ENCODE data around the gene CELA2A. TPM values are rescaled to one million over a fixed set of nuclear protein-coding genes. Genes with fewer than 3 reads are reported as not detected.
"Not testable (repeated sequence)": the region's sequence is repeated elsewhere in the genome, so short reads cannot be mapped to it uniquely, and the experiment has no call there.

Gene CELA2A
- total and polyA plus RNA-seq, 4 experiments from 2014 or later, result not detected

DNA sequence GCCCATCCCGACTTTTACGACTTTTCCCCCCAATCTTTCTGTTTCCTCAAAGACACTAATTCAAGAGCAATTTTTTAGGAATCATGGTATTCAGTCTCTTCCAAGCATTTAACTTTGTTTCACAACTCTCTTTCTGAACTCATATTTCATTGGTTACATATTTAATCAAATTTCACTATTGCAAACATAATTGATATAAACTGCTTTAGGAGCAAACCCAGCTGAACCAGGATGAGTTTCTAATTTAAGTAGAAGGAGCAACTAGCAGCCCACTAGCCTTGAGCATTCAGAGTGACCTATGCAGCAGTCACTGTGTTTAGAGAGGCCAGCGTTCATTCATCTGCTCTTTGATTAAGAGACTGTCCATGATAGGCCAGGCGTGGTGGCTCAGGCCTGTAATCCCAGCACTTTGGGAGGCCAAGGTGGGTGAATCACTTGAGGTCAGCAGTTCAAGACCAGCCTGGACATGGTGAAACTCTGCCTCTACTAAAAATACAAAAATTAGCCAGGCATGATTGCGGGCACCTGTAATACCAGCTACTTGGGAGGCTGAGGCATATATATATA is 21.2 kb downstream of the CELA2A start:
- H3K27me3 ChIP-seq (ENCODE audit: insufficient read depth, low read length), result no peaks in the 10 kb centered on the region

DNA sequence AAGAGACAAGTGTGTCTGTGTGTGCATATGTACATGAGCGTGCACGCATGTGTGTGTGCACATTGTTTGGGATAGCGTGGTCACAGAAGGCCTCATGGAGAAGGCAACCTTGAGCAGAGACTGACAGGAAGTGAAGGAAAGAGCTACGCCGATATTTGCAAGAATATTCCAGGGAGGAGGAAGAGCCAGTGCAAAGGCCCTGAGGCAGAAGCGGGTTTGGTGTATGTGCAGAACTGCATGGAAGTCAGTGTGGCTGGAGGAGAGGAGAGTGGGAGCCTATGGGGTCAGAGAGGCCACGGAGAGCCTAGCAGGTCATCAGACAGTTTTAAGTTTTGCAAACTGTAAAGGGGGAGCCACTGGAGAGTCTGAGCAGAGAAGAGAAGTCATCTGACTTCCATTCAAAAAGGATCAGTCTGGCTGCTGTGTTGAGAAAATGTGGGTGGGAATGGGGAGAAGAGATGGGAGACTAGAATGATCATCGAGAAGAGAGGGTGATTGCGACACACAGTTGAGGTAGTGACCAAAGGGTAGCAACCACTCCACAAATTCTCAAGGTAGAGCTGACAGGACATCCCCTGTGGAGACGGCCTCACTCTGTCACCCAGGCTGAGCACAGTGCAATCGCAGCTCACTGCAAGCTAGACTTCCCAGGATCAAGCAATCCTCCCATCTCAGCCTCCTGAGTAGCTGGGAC is 23.3 kb downstream of the CELA2A start:
- H3K4me1 ChIP-seq (ENCODE audit: insufficient read depth, low read length), result no peaks in the 10 kb centered on the region
- no peaks in the 10 kb centered on the region for H3K4me1 Mint-ChIP-seq
- no peaks in the 10 kb centered on the region for H3K27me3 Mint-ChIP-seq
- no peak overlapping the region for H3K4me3 ChIP-seq (ENCODE audit: low read length in 2 of 2)
- DNase-seq, result no peak
- intact Hi-C loops (cut with micrococcal nuclease), result no loop called here
- H3K27ac ChIP-seq (ENCODE audit: low read depth, low read length), result no peak overlapping the region
- H3K27me3 ChIP-seq (ENCODE audit: insufficient read depth, low read length), result no peaks in the 10 kb centered on the region
- H3K4me3 Mint-ChIP-seq, result no peak overlapping the region
- peaks cover 2 to 3% of the 10 kb centered on the region in 2 donors for H3K36me3 Mint-ChIP-seq
- no peaks in the 10 kb centered on the region for H3K36me3 ChIP-seq (ENCODE audit: insufficient read depth, low read length)
- H3K9me3 ChIP-seq (ENCODE audit: control insufficient read depth in 1 of 2, low read length in 2 of 2), result no peaks in the 10 kb centered on the region
- ChIA-PET CTCF (ENCODE audit: partially characterized antibody) (no interaction called here), POLR2A (ENCODE audit: partially characterized antibody) (no interaction called here)
- H3K9me3 Mint-ChIP-seq, result no peaks in the 10 kb centered on the region
- H3K27ac Mint-ChIP-seq, result peak overlapping the region in 2 of 7 donors; percentile 18 to 27

More for the DNA sequence above, 21.2 kb downstream of the CELA2A start:
- Mint-ChIP-seq H3K27me3 (no peaks in the 10 kb centered on the region), H3K4me1 (no peaks in the 10 kb centered on the region), H3K9me3 (no peaks in the 10 kb centered on the region), H3K4me3 (no peak overlapping the region), H3K27ac (peak overlapping the region in 1 of 7 donors; percentile 34), H3K36me3 (no peaks in the 10 kb centered on the region)
- H3K27ac ChIP-seq (ENCODE audit: low read depth, low read length), result no peak overlapping the region
- intact Hi-C loops (cut with micrococcal nuclease), result no loop called here
- H3K9me3 ChIP-seq (ENCODE audit: control insufficient read depth in 1 of 2, low read length in 2 of 2), result no peaks in the 10 kb centered on the region
- H3K36me3 ChIP-seq (ENCODE audit: insufficient read depth, low read length), result no peaks in the 10 kb centered on the region
- DNase-seq, result no peak
- ChIA-PET CTCF (ENCODE audit: partially characterized antibody) (no interaction called here), POLR2A (ENCODE audit: partially characterized antibody) (no interaction called here)
- no peaks in the 10 kb centered on the region for H3K4me1 ChIP-seq (ENCODE audit: insufficient read depth, low read length)
- no peak overlapping the region for H3K4me3 ChIP-seq (ENCODE audit: low read length in 2 of 2)

DNA sequence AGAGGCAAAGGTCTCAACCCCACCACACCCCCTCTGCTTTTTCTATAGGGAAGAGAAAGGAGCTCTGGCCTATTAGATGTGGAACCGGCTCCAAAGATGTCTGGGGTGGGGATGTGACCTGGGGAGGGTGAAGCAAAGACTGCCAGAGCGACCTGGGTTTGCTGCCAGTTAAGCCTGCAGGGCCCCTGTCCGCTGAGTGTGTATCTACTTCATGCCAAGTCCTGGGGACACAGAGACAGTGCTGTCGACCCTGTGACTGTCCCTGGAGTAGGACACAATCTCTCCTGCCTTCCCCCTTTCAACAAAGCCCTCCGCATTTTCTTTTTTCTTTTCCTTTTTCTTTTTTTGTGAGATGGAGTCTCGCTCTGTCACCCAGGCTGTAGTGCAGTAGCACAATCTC is 25.9 kb downstream of the CELA2A start:
- intact Hi-C loops (cut with micrococcal nuclease), result not testable (repeated sequence)

DNA sequence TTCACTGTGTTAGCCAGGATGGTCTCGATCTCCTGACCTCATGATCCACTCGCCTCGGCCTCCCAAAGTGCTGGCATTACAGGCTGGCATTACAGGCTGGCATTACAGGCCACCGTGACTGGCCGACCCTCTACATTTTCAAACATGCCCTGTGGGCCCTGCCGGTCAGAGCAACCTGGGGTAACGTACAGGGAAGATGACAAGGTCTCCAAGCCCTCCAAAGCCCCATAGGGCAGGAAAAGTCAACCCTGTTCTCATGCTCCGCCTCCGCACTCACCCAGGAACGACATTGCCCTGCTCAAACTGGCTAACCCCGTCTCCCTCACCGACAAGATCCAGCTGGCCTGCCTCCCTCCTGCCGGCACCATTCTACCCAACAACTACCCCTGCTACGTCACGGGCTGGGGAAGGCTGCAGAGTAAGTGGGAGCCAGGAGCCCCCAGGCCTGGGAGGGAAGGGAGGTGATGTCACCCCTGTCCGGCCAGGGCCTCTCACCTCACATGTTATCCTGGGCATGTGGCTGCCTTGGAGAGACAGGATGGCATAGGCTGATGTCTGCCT is 26.5 kb downstream of the CELA2A start:
- H3K9me3 ChIP-seq (ENCODE audit: control insufficient read depth in 1 of 2, low read length in 2 of 2); intact Hi-C loops (cut with micrococcal nuclease); H3K27ac ChIP-seq (ENCODE audit: low read depth, low read length); H3K27me3 ChIP-seq (ENCODE audit: insufficient read depth, low read length); H3K27me3 Mint-ChIP-seq; H3K4me3 Mint-ChIP-seq; H3K4me3 ChIP-seq (ENCODE audit: low read length in 2 of 2); CTCF ChIA-PET (ENCODE audit: partially characterized antibody); POLR2A ChIA-PET (ENCODE audit: partially characterized antibody); DNase-seq; H3K36me3 ChIP-seq (ENCODE audit: insufficient read depth, low read length); H3K4me1 ChIP-seq (ENCODE audit: insufficient read depth, low read length); H3K27ac Mint-ChIP-seq; H3K9me3 Mint-ChIP-seq; H3K4me1 Mint-ChIP-seq: not testable (repeated sequence)
- peaks cover 10 to 23% of the 10 kb centered on the region in 2 donors for H3K36me3 Mint-ChIP-seq

More for the DNA sequence above, 25.9 kb downstream of the CELA2A start:
- H3K27me3 ChIP-seq (ENCODE audit: insufficient read depth, low read length); H3K27ac Mint-ChIP-seq; H3K4me3 Mint-ChIP-seq; H3K4me1 ChIP-seq (ENCODE audit: insufficient read depth, low read length); CTCF ChIA-PET (ENCODE audit: partially characterized antibody); H3K27me3 Mint-ChIP-seq; POLR2A ChIA-PET (ENCODE audit: partially characterized antibody); H3K9me3 Mint-ChIP-seq; H3K27ac ChIP-seq (ENCODE audit: low read depth, low read length); DNase-seq; H3K4me1 Mint-ChIP-seq; H3K4me3 ChIP-seq (ENCODE audit: low read length in 2 of 2); H3K36me3 ChIP-seq (ENCODE audit: insufficient read depth, low read length); H3K9me3 ChIP-seq (ENCODE audit: control insufficient read depth in 1 of 2, low read length in 2 of 2): not testable (repeated sequence)
- H3K36me3 Mint-ChIP-seq, result peaks cover 10 to 22% of the 10 kb centered on the region in 2 donors

DNA sequence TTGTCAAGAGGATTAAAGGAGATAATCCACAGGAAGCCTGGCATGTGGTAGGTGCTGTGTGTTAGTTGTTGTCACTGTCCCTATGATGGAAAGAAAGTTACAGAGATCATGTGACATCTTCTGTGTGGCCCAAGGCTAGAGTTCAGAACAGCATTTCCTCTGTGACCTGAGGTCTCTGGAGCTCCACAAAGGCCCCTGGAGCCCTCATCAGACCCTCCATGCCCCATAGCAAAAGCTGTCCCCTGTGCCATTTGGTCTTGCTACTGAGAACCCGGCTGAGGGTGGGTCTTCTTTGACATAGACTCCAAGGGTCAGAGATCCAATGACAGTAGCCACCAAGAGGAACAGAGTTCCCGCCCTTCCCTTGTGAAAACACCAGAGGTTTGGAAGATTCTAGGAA is 27.4 kb downstream of the CELA2A start:
- Histone ChIP-seq H3K4me3 (ENCODE audit: low read length in 2 of 2) (no peak overlapping the region), H3K27ac (ENCODE audit: low read depth, low read length) (no peak overlapping the region), H3K4me1 (ENCODE audit: insufficient read depth, low read length) (no peaks in the 10 kb centered on the region), H3K9me3 (ENCODE audit: control insufficient read depth in 1 of 2, low read length in 2 of 2) (no peaks in the 10 kb centered on the region), H3K36me3 (ENCODE audit: insufficient read depth, low read length) (no peaks in the 10 kb centered on the region), H3K27me3 (ENCODE audit: insufficient read depth, low read length) (no peaks in the 10 kb centered on the region)
- Mint-ChIP-seq H3K27me3 (no peaks in the 10 kb centered on the region), H3K9me3 (peaks cover 0 to 2% (median 0%) of the 10 kb centered on the region in 8 donors), H3K36me3 (peaks cover 10 to 26% of the 10 kb centered on the region in 2 donors), H3K4me3 (no peak overlapping the region), H3K4me1 (no peaks in the 10 kb centered on the region), H3K27ac (peak overlapping the region in 1 of 7 donors; percentile 35)
- no peak for DNase-seq
- ChIA-PET CTCF (ENCODE audit: partially characterized antibody) (no interaction called here), POLR2A (ENCODE audit: partially characterized antibody) (no interaction called here)
- intact Hi-C loops (cut with micrococcal nuclease), result no loop called here

DNA sequence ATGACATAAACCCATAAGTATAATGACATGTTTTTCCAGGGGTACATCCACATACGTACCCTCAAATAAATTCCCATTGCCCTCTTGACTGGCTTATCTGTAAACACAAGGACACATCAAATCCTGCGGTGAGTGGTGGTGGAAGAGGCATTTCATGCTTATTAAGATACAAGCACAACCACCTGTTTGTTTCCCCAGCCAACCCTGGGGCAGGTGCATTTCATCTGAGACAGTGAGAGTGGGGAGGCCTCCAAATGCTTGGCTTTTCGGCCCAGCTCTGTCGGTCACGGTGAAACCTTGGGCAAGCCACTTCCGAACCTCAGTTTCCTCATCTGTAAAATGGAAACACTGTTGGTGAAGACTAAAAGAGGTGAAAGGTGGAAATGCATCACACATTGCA is 27.9 kb downstream of the CELA2A start:
- H3K27me3 Mint-ChIP-seq; H3K27me3 ChIP-seq (ENCODE audit: insufficient read depth, low read length); H3K9me3 ChIP-seq (ENCODE audit: control insufficient read depth in 1 of 2, low read length in 2 of 2); H3K27ac ChIP-seq (ENCODE audit: low read depth, low read length); DNase-seq; POLR2A ChIA-PET (ENCODE audit: partially characterized antibody); H3K4me3 Mint-ChIP-seq; H3K36me3 ChIP-seq (ENCODE audit: insufficient read depth, low read length); H3K4me1 Mint-ChIP-seq; intact Hi-C loops (cut with micrococcal nuclease); H3K4me1 ChIP-seq (ENCODE audit: insufficient read depth, low read length); H3K27ac Mint-ChIP-seq; CTCF ChIA-PET (ENCODE audit: partially characterized antibody); H3K4me3 ChIP-seq (ENCODE audit: low read length in 2 of 2); H3K9me3 Mint-ChIP-seq: not testable (repeated sequence)
- peaks cover 11 to 26% of the 10 kb centered on the region in 2 donors for H3K36me3 Mint-ChIP-seq

DNA sequence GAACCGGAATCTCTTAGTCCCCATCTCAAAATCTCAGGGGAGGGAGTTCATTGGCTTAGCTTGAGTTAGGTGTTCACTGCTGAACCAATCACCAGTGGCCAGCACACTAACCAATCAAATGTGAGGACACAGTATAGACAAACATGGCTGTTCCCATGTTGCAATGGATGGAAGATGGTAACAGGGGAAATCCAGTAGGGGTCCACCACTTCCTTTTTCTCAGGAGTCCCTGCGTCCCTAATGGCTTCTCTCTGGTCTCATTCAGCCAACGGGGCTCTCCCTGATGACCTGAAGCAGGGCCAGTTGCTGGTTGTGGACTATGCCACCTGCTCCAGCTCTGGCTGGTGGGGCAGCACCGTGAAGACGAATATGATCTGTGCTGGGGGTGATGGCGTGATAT is 29.1 kb downstream of the CELA2A start:
- no peaks in the 10 kb centered on the region for H3K9me3 ChIP-seq (ENCODE audit: control insufficient read depth in 1 of 2, low read length in 2 of 2)
- Mint-ChIP-seq H3K4me3 (no peak overlapping the region), H3K9me3 (peaks cover 0 to 2% (median 0%) of the 10 kb centered on the region in 8 donors), H3K27ac (no peak overlapping the region), H3K27me3 (no peaks in the 10 kb centered on the region), H3K4me1 (no peaks in the 10 kb centered on the region), H3K36me3 (peaks cover 14 to 33% of the 10 kb centered on the region in 2 donors)
- no peaks in the 10 kb centered on the region for H3K36me3 ChIP-seq (ENCODE audit: insufficient read depth, low read length)
- DNase-seq, result no peak
- no peaks in the 10 kb centered on the region for H3K27me3 ChIP-seq (ENCODE audit: insufficient read depth, low read length)
- no peak overlapping the region for H3K27ac ChIP-seq (ENCODE audit: low read depth, low read length)
- no peak overlapping the region for H3K4me3 ChIP-seq (ENCODE audit: low read length in 2 of 2)
- ChIA-PET POLR2A (ENCODE audit: partially characterized antibody) (no interaction called here), CTCF (ENCODE audit: partially characterized antibody) (no interaction called here)
- intact Hi-C loops (cut with micrococcal nuclease), result no loop called here
- H3K4me1 ChIP-seq (ENCODE audit: insufficient read depth, low read length), result no peaks in the 10 kb centered on the region
